Adrenal gland (tissue), 12 donors: ENCODE data around the gene CEP78. TPM values are rescaled to one million over a fixed set of nuclear protein-coding genes. Genes with fewer than 3 reads are reported as not detected.

Experiments used
- DNase-seq, 7 donors: peaks; one replicate each; pipeline ENCODE4 v3.0.0-alpha.2; 2019 to 2020
- H3K27ac ChIP-seq, 5 donors: fragments of 200-600 bp; sonication (generic) in 4 of 5; 1 replicate in 3 of 5; 2 replicates in 2 of 5; pipeline versions ENCODE4 v1.5.1 to v1.8.0; 2016 to 2020; ENCODE audit warnings: mild to moderate bottlenecking in 1 of 5
- H3K27me3 ChIP-seq: fragments of 200-600 bp; 2 replicates; pipeline ENCODE4 v1.8.0; 2021
- H3K36me3 ChIP-seq, 2 donors: fragments of 200-600 bp; replicated peaks in 1 of 2; 1 replicate in 1 of 2; 2 replicates in 1 of 2; pipeline versions ENCODE4 v1.5.1 to v1.8.0; 2018 to 2022
- H3K4me1 ChIP-seq, 2 donors: fragments of 200-600 bp; replicated peaks in 1 of 2; 1 replicate in 1 of 2; 2 replicates in 1 of 2; pipeline versions ENCODE4 v1.5.1 to v1.8.0; 2018 to 2021
- H3K4me3 ChIP-seq, 4 donors: fragments of 200-600 bp; sonication (generic) in 3 of 4; one replicate each; pipeline ENCODE4 v1.5.1; 2016 to 2018
- H3K9me3 ChIP-seq, 3 donors: fragments of 200-600 bp; sonication (generic) in 1 of 3; replicated peaks in 1 of 3; 1 replicate in 2 of 3; 2 replicates in 1 of 3; pipeline versions ENCODE4 v1.5.1 to v1.8.0; 2016 to 2021
- POLR2A ChIP-seq, 2 donors: fragments of 450-650 bp; IDR thresholded peaks; one replicate each; pipeline ENCODE4 v1.6.1; 2017; ENCODE audit warnings: antibody characterized with exemption in 2 of 2, mild to moderate bottlenecking in 2 of 2, moderate library complexity in 1 of 2
- WGBS, 4 donors: extraction: QIAGEN DNeasy Blood & Tissue Kit in 2 of 4; methylation state at CpG; one replicate each; pipeline versions ENCODE4 v1.1.5 to v1.1.7; 2013 to 2017; 5-methylcytosine and 5-hydroxymethylcytosine counted together
- intact Hi-C, 2 donors: fragments of 100-400 bp; cut with DNase I; formaldehyde crosslinking; loops; one replicate each; pipeline versions ENCODE4 v1.14.1 to v1.15.0; 2022 to 2023
- polyA plus RNA-seq, 3 donors: library from polyadenylated mRNA; stranded (reverse); fragments of 200-250 nt in 2 of 3; fragments of 350-450 nt in 1 of 3; fragmentation: Illumina TruSeq in 1 of 3; extraction: RNeasy Lipid Tissue Mini Kit (QIAGEN cat#74804) in 1 of 3; gene quantifications; one replicate each; pipeline ENCODE4 v1.2.3, GENCODE V29; 2013 to 2014
- total RNA-seq, 9 donors: library from RNA; depleted of rRNA in 4 of 9; stranded (reverse); fragments of >200 nt in 4 of 9; fragments of 120-200 nt in 1 of 9; fragmentation: NEBNext Ultra II Directional in 1 of 9; extraction: Animal tissue kit (Norgen Biotek cat#: 25700) in 1 of 9; gene quantifications; one replicate each; pipeline versions ENCODE4 v1.1.0 to v1.2.4, GENCODE V29; 2013 to 2023
- TF ChIP-seq, protein P1 (sequence below), 6 experiments: fragments of 450-650 bp in 4 of 6; fragments of 200-600 bp in 2 of 6; sonication (generic) in 1 of 6; IDR thresholded peaks; 1 replicate in 5 of 6; 2 replicates in 1 of 6; pipeline versions ENCODE4 v1.5.1 to v1.8.0; 2016 to 2021; ENCODE audit warnings: antibody characterized with exemption in 6 of 6, mild to moderate bottlenecking in 2 of 6, moderate library complexity in 1 of 6
- donor health status: healthy with polysubstance abuse.
- donor health status: Bipolar disorder and iron deficiency.
- donor health status: DM: yes; HTN: yes; CAD: no.
- donor health status: DM: no; HTN: no; CAD: no.
- donor health status: DM: no; HTN: no; CAD: no.
- donor health status: DM: yes; HTN: yes; CAD: no.

The CEP78 gene
- total and polyA plus RNA-seq, 12 donors = 5.5 to 18.5 (median 10.0) TPM

DNA sequence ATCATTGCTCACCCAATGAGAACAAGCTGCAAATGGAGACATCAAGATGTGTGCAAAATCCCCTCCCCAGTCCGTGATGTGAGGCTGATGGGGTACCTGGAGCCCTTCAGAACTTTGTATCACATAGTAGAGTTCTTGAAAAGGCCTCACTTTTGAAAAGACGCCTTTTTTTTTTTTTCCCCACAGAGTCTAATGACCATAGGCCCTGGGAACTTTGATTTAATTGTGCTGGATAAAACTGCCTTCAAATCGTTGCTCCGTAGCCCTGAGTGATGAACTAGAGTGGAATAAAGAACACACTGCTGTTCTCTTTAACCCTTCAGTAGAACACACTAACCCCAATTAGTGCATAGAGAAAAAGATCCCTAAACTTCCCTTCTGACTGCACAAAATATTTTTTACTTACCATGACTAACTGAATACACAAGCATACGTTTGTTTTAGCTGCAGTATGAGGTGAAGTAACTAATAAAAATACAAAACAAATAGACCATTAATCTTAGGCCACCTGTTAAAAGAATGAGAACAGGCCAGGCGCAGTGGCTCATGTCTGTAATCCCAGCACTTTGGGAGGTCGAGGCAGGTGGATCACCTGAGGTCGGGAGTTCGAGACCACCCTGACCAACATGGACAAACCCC, 76.1 kb downstream of the CEP78 start:
- Histone ChIP-seq H3K4me1 (no peaks in the 10 kb centered on the region), H3K4me3 (no peak overlapping the region), H3K9me3 (no peaks in the 10 kb centered on the region), H3K36me3 (peaks cover 0 to 19% of the 10 kb centered on the region in 2 donors), H3K27me3 (no peaks in the 10 kb centered on the region), H3K27ac (no peak overlapping the region)
- DNase-seq = no peak
- intact Hi-C loops = no loop called here
- no peak for TF ChIP-seq POLR2A (IDR thresholded peaks at IDR 0.05)
- TF ChIP-seq, protein P1, sequence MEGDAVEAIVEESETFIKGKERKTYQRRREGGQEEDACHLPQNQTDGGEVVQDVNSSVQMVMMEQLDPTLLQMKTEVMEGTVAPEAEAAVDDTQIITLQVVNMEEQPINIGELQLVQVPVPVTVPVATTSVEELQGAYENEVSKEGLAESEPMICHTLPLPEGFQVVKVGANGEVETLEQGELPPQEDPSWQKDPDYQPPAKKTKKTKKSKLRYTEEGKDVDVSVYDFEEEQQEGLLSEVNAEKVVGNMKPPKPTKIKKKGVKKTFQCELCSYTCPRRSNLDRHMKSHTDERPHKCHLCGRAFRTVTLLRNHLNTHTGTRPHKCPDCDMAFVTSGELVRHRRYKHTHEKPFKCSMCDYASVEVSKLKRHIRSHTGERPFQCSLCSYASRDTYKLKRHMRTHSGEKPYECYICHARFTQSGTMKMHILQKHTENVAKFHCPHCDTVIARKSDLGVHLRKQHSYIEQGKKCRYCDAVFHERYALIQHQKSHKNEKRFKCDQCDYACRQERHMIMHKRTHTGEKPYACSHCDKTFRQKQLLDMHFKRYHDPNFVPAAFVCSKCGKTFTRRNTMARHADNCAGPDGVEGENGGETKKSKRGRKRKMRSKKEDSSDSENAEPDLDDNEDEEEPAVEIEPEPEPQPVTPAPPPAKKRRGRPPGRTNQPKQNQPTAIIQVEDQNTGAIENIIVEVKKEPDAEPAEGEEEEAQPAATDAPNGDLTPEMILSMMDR (IDR thresholded peaks at IDR 0.05) = no peak
- 64 to 87% (median 76%) methylated on average over 9 of the region's 9 CpGs for WGBS, 4 donors

DNA sequence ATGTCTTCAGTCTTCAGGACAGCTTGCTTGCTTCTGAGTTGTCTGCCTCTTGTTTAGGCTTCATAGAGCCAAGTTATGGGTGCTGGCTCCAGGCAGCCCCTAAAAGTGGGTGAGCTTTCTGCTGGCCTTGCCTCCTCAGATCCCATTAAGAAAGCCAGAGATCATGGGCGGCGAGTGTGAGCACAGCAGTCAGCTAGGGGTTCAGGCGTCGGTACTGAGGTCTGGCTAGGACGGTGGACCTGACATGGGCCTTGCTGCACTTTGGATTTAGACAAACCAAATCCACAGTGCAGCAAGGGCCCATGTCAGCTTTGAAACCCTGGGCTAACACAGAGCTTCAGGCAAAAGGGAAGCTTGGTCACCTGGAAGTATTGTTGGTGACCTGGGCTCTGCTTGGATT, 78.7 kb downstream of the CEP78 start:
- DNase-seq = peak in 1 of 7 donors; percentile 24
- Histone ChIP-seq H3K27me3 (no peaks in the 10 kb centered on the region), H3K27ac (no peak overlapping the region), H3K36me3 (peaks cover 0 to 18% of the 10 kb centered on the region in 2 donors), H3K4me1 (no peaks in the 10 kb centered on the region), H3K9me3 (no peaks in the 10 kb centered on the region), H3K4me3 (no peak overlapping the region)
- no peak for TF ChIP-seq POLR2A (IDR thresholded peaks at IDR 0.05)
- TF ChIP-seq, protein P1 (IDR thresholded peaks at IDR 0.05) = no peak
- intact Hi-C loops = no loop called here
- 90 to 96% (median 94%) methylated on average over 4 to 5 of the region's 5 CpGs for WGBS, 4 donors

DNA sequence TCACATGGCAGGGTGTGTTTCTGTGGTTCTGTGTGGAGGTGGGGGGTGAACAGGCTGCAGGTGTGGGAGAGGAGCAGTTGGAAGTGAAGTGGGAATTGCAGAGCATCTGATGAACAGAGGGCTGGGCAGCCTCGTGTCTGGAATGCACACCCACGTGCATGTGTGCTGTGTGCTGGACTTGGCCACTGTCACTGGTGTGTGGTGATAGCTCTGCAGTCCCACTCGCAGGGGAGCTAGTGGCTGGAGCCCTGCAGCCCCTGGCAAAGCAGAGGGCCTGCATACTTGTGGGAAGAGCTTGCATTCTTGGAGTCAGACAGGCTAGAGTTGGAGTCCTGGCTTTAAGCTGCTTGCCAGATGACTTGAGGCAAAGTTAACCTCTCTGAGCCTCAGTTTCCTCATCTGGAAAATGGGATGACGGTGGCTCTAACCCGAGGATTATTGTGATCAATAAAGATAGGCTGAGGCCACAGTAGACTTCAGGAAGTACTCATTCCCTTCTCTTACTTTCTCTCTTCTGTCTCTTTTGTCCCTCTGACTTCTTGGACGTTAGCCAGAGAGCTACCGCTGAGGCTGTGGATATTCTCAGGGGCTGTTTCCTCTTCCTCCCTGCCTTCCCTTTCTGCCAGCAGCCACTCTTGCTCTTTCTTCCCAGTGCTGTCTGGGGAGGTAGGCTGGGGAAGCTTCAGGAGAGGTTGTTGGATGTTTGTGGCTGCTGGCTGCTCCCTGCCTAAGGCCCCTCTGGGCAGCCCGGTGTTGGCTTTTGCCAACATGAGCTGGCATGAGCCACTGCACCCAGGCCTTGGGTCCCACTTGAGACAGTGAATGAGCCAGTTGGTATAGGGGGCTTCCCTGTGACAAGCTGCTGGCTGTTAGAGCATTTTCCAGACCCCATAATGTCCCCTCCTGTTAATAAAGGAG, 79.3 kb downstream of the CEP78 start:
- no peaks in the 10 kb centered on the region for H3K9me3 ChIP-seq
- WGBS, 4 donors = 59 to 63% (median 62%) methylated on average over 5 to 8 of the region's 8 CpGs
- no peak for TF ChIP-seq POLR2A (IDR thresholded peaks at IDR 0.05)
- TF ChIP-seq, protein P1 (IDR thresholded peaks at IDR 0.05) = no peak
- no peak overlapping the region for H3K4me3 ChIP-seq
- H3K27ac ChIP-seq = no peak overlapping the region
- H3K27me3 ChIP-seq = no peaks in the 10 kb centered on the region
- intact Hi-C loops = no loop called here
- DNase-seq = peak in 2 of 7 donors; percentile 12 to 42
- H3K4me1 ChIP-seq = no peaks in the 10 kb centered on the region
- peaks cover 0 to 15% of the 10 kb centered on the region in 2 donors for H3K36me3 ChIP-seq

DNA sequence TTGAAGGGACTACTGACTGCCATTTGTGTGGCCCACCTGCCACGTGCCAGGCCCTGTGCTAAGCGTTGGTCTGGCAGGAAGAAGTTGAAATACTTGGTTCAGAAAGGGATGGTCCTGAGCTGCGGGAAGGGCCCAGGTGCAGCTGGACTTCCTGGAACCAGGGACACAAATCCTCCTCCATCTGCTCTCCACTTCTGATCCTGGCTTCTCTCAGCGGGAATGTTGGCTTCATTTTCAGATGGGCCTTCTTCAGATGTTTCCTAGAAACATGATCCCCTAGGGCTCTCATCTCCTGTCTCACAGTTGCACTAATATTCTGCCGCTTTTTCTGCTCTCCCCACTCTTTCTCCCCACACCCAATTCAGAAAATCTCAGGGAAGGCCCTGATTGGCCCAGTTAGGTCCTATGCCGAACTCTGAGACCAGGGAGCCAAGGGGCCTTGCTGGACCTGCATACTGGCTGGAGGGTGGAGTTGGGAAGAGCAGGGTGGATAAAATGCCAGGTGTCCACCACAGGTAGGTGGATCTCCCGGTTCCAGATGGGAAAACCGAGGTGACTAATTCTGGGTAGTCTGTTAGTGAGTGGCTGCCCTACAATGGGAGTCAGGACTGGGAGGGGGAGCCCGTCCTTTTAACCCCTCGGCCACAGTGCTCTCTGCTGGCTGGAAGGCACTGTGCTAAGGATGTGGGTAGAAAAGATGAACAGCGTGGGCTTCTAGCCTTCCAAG, 80.5 kb downstream of the CEP78 start:
- no peak for DNase-seq
- intact Hi-C loops = no loop called here
- peaks cover 0 to 15% of the 10 kb centered on the region in 2 donors for H3K36me3 ChIP-seq
- no peaks in the 10 kb centered on the region for H3K27me3 ChIP-seq
- H3K4me1 ChIP-seq = no peaks in the 10 kb centered on the region
- no peak overlapping the region for H3K4me3 ChIP-seq
- H3K27ac ChIP-seq = no peak overlapping the region
- no peaks in the 10 kb centered on the region for H3K9me3 ChIP-seq
- TF ChIP-seq, protein P1 (IDR thresholded peaks at IDR 0.05) = no peak
- TF ChIP-seq POLR2A (IDR thresholded peaks at IDR 0.05) = no peak
- 93 to 99% (median 94%) methylated on average over 10 to 11 of the region's 11 CpGs for WGBS, 4 donors
